GM12892 (cell line): ENCODE data around the gene CHD2. TPM values are rescaled to one million over a fixed set of nuclear protein-coding genes. Genes with fewer than 3 reads are reported as not detected.
"Not testable (repeated sequence)": the region's sequence is repeated elsewhere in the genome, so short reads cannot be mapped to it uniquely, and the experiment has no call there.

Experiments used
- DNase-seq: peaks from one replicate; pipeline ENCODE4 v3.0.0; 2011; ENCODE audit not compliant: insufficient read length
- FAIRE-seq: peaks from 2 replicates; lab custom pipeline; 2011; peaks lifted over from hg19 to GRCh38; lab: Jason Lieb, UNC
- POLR2A ChIP-seq: IDR thresholded peaks from 2 replicates; pipeline ENCODE4 v1.6.1; 2011; ENCODE audit warnings: low read depth, low read length, control low read depth
- POLR2AphosphoS5 ChIP-seq: IDR thresholded peaks from 2 replicates; pipeline ENCODE4 v1.6.1; 2011; ENCODE audit warnings: low read depth, low read length, control low read depth
- TAF1 ChIP-seq: IDR thresholded peaks from 2 replicates; pipeline ENCODE4 v1.6.1; 2011; ENCODE audit warnings: low read depth, mild to moderate bottlenecking, control low read depth, low read length, borderline replicate concordance
- polyA plus RNA-seq: library from polyadenylated mRNA; unstranded; fragments of >200 nt; gene quantifications from one replicate; pipeline ENCODE4 v1.2.1, GENCODE V29; 2012; ENCODE audit warnings: missing spikeins, inconsistent platforms; ENCODE audit not compliant: missing spikeins

CHD2 gene
- 66.6 TPM for polyA plus RNA-seq

DNA sequence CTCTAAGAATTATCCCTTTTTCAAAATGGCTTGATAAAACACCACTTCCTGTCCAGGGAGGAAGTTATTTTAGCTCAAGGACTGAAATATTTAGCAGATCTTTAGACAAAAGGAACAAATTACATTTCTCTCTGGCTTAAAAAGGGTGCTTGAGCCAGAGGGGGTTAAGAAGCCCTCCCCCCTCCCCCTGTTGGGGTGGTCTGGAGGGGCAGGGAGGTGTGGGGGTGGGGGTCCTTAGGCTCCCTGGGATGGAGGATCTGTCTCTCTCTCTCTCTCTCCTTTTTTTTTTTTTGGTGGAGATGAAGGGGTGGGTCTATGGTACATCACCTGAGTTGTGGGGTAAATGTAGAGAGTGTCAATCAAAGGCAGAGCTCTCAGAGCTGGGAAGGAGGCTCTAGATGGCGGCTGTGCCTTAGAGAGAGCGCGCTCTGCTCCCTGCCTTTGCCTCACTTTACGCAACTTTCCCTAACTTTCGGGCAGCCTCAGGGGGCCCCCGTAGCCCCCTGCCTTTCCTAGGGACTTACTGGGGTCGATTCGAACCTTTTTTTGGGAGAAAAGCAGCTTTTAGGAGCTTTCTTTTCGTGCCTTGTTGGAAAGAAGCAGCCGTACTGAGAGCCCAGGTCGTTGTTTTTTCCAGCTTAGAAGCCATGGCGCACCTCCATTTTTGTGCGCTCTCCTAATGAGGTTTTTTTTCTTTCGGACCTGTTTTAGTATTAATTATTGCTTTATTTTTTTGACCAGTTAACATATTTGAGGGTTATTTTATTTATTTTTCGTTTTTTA, at the start of gene CHD2:
TSS of gene CHD2 (plus strand) at position 377 of the 783 bp plus-strand sequence. CDS start 914 bp downstream, outside the sequence.
- FAIRE-seq (peak; percentile 61), DNase-seq (peak; percentile 41)
- peak; percentile 95 for TF ChIP-seq TAF1
- TF ChIP-seq POLR2A: peak; percentile 100
- peak; percentile 99 for TF ChIP-seq POLR2AphosphoS5

DNA sequence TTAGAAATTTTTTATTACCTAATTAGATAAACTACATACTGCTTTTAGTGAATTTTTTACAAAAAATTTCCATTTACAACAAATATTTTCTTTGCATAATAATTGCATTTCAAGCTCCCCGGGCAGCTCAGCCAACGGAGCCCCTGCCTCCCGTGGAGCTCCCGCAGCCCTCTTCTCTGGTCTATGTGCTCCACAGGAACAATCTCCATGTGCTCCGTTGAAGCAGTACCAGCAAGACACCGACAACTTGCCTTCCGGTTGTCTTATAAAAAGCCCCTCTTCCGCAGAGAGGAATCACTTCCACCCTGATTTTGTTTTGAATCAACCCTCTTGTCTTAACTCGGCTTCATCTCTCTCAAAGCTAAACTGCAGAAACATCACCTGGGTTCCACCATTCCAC, 46.9 kb upstream of the CHD2 start:
- DNase-seq (no peak), FAIRE-seq (no peak)
- TF ChIP-seq POLR2A (no peak), TAF1 (no peak), POLR2AphosphoS5 (no peak)

DNA sequence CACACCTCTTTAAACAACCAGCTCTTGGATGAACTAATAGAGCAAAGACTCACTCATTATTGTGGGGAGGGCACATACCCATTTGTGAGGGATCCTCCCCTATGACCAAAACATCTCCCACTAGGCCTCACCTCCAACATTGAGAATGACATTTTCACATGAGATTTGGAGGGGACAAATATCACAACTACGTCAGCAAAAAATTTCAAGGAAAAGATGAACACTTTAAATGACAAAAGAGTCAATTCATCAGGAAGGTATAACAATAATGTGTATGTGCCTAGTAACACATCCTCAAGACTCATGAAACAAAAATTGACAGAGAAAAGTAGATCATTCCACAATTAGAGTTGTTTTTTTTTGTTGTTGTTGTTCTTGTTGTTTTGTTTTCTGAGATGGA, 38.4 kb upstream of the CHD2 start:
- TF ChIP-seq POLR2AphosphoS5 (no peak), TAF1 (no peak), POLR2A (no peak)
- DNase-seq (no peak), FAIRE-seq (no peak)

DNA sequence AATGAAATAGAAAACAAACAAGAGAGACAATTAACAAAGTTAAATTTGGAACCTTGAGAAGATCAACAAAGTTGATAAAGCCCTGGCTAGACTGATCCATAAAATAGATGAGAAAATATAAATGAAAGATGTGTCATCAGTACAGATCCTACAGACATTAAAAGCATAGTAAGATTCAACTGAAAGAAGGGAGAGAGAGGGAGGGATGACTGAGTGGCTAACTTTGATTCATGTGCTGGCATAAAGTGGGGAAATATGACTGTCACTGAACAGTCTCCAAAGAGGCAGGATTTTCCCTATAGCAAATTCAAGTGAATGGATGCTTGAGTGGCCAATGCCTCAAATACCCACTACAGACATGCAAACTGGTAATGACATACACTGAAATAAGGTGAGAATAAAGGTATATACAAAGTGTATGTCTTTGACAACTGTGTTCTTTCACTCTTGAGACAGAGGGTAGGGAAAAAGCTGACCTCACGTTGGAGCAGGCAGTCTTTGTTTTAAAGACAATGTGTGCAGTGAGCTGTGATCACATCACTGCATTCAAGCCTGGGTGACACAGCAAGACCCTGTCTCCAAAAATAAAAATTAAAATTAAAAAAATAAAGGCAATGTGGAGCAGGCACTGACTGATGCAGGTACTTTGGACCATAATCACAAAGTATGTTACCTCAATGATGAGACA, 35.9 kb upstream of the CHD2 start:
- TF ChIP-seq POLR2A: no peak
- TF ChIP-seq TAF1: no peak
- no peak for TF ChIP-seq POLR2AphosphoS5
- FAIRE-seq: no peak
- no peak for DNase-seq

DNA sequence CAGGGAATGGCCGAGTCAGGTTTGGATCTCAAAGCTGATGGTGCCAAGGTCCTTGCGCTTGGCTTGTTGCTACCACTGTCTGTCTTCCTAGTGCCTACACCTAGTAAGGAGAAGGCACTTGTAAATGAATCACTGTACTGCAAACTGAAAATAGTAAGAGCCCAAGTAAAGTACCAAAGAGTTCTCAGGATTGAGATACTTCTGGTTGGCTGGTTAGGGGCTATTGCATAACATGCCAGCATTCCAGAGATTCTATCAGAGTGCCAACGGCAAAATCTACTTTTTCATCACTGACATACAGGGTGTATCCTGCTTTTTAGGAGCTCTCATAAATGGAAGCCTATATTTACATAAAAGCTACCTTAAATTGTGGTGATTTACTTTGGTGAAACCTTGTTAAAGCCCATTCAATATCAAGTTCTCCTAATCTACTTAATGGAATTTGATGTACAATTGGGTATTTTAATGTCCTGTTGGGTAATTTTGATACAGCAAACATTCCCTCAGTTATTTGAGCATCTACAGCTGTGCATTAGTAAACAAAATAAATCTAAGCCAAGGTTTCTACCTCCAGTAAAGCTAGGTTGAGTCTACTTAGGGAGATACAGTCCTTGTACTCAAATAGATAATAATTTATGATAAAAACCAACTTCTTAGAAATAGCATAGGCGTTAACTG, 30.7 kb upstream of the CHD2 start:
- DNase-seq: no peak
- no peak for TF ChIP-seq TAF1
- no peak for TF ChIP-seq POLR2A
- TF ChIP-seq POLR2AphosphoS5: no peak
- FAIRE-seq: no peak

DNA sequence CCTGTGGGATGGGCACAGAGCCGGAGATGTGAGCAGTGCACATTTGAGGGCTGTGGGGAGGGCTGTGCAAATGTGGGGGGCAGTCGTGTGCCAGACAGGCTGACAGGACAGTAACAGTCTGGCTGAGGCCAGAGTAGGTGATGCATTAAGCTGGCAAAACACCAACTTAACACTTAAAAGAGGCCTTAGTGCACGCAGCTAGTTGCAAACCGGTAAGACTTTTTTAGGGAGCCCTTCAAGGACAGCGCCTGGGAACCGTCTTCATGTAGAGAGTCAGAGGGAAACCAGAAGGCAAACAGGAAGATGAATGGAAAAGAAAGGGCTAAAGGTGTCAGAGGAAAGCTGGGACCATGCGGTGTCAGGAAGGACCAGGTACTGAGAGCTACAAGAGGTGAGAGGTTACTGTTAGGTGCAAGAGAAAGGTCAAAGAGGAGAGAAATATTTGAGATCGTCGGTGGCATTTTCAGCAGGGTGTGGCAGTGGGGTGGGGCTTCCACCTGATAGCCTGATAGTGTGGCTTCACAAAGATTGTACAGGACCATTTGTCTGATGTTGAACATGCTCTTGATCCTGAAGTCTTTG, 30.0 kb upstream of the CHD2 start:
- TF ChIP-seq POLR2AphosphoS5: no peak
- no peak for TF ChIP-seq TAF1
- TF ChIP-seq POLR2A: no peak
- no peak for FAIRE-seq
- DNase-seq: no peak

DNA sequence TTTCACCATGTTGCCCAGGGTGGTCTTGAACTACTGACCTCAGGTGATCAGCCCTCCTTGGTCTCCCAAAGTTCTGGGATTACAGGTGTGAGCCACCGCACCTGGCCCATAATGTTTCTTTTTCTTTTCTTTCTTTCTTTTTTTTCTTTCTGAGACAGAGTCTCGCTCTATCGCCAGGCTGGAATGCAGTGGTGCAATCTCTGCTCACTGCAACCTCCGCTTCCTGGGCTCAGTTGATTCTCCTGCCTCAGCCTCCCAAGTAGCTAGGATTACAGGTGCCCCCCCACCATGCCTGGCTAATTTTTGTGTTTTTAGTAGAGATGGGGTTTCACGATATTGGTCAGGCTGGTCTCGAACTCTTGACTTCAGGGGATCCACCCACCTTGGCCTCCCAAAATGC, 27.2 kb upstream of the CHD2 start:
- not testable (repeated sequence) for DNase-seq, FAIRE-seq

DNA sequence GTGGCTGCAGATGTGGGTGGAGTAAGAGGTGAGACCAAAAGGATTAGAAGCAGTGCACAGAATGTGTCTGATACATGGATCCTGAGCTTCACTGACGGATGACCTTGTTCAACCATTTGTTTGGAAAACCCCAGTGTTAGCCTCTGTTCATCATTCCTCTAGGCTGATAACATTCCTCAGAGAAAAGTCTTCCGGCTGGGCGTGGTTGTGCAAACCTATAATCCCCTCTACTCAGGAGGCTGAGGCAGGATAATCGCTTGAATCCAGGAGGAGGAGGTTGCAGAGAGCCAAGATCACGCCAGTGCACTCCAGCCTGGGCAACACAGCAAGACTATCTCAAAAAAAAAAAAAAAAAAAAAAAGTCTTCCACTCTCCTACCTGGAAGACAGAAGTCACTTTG, 23.1 kb upstream of the CHD2 start:
- no peak for TF ChIP-seq POLR2AphosphoS5
- no peak for TF ChIP-seq TAF1
- TF ChIP-seq POLR2A: no peak
- no peak for DNase-seq
- FAIRE-seq: no peak

DNA sequence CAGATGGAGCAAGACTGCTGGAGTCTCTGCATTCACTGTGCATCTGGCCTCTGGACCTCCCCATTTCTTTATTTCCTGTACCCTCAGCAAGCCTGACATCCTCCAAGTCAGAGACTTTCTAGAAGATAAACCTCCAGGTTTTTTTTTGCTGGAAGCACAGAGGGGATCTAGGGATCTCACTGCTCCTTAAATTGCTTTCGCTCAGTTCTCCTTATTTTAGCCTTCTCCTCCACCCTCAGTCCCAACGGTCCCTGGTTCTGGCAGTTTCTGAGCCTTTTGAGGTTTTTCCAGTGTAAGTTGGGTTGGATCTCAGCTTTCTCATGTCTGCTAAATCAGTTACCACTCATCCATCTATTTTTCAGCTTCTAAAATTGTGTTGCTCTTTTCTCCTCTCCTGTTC, 22.7 kb upstream of the CHD2 start:
- DNase-seq (no peak), FAIRE-seq (no peak)
- TF ChIP-seq POLR2A: no peak
- TF ChIP-seq TAF1: no peak
- TF ChIP-seq POLR2AphosphoS5: no peak

DNA sequence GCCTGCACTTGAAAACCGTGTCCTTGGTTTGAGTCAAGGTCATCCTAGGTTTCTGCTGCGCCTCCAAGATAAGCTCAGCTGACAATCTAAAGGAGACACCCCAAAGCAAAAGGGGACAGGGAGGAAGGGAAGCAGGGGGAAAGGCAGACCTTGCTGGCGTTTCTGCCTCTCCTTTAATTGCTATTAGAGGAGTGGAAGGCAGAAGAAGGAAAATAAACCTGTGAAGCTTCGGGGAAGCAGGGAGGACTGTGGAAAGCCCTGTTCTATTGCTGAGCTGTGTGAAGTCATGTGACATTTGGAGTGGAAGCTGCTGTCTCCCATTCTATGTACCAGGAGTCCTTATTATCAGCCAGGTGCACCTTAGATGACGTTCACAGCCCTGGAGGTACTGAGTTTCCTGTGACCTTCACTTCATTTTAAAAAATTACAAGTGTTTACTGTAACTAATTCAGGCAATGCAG, 21.5 kb upstream of the CHD2 start:
- TF ChIP-seq TAF1 (no peak), POLR2A (no peak), POLR2AphosphoS5 (no peak)
- DNase-seq: no peak
- FAIRE-seq: no peak

DNA sequence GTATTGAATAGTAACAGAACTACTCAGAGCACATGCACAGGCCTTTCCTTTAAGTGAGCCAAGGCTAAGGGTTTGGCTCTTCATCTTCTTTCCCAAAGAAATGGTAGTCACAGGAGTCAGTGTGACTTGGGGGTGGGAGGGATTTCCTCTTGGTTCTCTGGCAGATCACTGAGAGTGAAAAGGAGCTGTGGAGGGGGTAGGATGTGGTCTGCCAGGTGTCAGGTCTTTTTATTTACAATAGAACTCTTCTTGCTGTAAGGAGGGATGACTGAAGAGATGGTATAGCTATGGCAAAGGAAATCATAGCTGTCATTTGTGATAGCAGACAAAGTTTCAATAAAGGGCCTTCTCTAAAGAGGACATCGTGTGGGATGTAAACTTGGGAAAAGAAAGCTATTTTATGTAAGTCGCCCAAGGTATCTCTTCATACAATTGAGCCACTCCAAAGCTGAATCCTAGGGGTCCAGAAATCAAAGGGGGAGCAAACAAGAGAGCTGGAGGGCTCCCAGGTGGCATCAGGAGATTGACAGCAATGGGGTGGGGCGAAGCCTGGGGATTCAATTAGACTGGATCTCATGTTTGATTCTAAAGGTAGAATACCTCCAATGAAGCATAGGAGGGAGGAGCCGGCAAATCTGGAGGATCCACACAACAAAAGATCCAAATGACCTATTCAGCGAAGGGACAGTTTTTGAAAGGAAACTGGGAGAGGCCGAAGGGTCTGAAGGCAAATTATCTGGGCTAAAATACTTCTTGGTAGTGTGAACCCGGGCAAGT, 20.0 kb upstream of the CHD2 start:
- DNase-seq (no peak), FAIRE-seq (no peak)
- TF ChIP-seq TAF1 (no peak), POLR2A (no peak), POLR2AphosphoS5 (no peak)

DNA sequence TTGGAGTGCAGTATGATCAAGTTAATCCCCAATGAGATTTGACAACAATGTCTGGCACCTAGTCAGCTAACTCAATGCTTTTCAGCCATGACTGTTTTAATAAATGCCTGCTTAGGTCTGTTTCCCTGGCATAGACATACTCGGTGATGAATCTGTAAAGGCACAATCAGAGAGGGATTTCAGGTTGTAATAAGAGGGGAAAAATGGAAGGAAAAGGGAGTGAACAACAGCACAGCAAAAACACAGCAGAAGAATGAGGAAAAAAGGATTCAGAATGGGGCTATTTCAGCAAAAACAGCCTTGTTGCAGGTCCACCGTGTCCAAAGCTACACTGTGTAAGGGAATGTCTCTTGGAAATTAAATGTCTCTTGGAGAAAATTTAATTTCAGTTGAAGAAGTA, 19.3 kb upstream of the CHD2 start:
- FAIRE-seq (no peak), DNase-seq (no peak)
- TF ChIP-seq POLR2A: no peak
- TF ChIP-seq POLR2AphosphoS5: no peak
- TF ChIP-seq TAF1: no peak
